GM23338 (cell line): ENCODE measurements around the gene BEST4. TPM values are rescaled to one million over a fixed set of nuclear protein-coding genes. Genes with fewer than 3 reads are reported as not detected.

Source experiments
- ATAC-seq: fragments of 200-7000 bp; cut with Tn5 transposase; 3 replicates; pipeline ENCODE4 v1.9.1; 2020
- DNase-seq: peaks from one replicate; pipeline ENCODE4 v3.0.0-alpha.2; 2015; ENCODE audit warnings: low spot score
- H2AFZ ChIP-seq: fragments of 200-600 bp; sonication (generic); 2 replicates; pipeline ENCODE4 v1.8.0; 2016; ENCODE audit warnings: antibody characterized with exemption, mild to moderate bottlenecking, moderate library complexity
- H3F3A ChIP-seq: fragments of 200-600 bp; sonication (generic); replicated peaks from 2 replicates; pipeline ENCODE4 v1.8.0; 2017; ENCODE audit warnings: antibody characterized with exemption, mixed run types, low read depth
- H3K27ac ChIP-seq: fragments of 200-600 bp; sonication (generic); 2 replicates; pipeline ENCODE4 v1.6.1; 2016; ENCODE audit warnings: low read depth
- H3K27me3 ChIP-seq: fragments of 200-600 bp; sonication (generic); 2 replicates; pipeline ENCODE4 v1.8.0; 2016; ENCODE audit warnings: mild to moderate bottlenecking, mixed run types, moderate library complexity; ENCODE audit not compliant: insufficient read depth
- H3K36me3 ChIP-seq: fragments of 200-600 bp; sonication (generic); 2 replicates; pipeline ENCODE4 v1.8.0; 2016; ENCODE audit warnings: mild to moderate bottlenecking; ENCODE audit not compliant: insufficient read depth
- H3K4me1 ChIP-seq: fragments of 200-600 bp; sonication (generic); 2 replicates; pipeline ENCODE4 v1.8.0; 2016; ENCODE audit warnings: mild to moderate bottlenecking, moderate library complexity; ENCODE audit not compliant: insufficient read depth
- H3K4me2 ChIP-seq: fragments of 200-600 bp; sonication (generic); 2 replicates; pipeline ENCODE4 v1.7.1; 2017; ENCODE audit warnings: mixed run types
- H3K4me3 ChIP-seq: fragments of 200-600 bp; sonication (generic); 2 replicates; pipeline ENCODE4 v1.6.1; 2016; ENCODE audit warnings: mixed run types
- H3K79me2 ChIP-seq: fragments of 200-600 bp; sonication (generic); replicated peaks from 2 replicates; pipeline ENCODE4 v1.8.0; 2017; ENCODE audit warnings: mild to moderate bottlenecking; ENCODE audit not compliant: insufficient read depth
- H3K9me2 ChIP-seq: fragments of 200-600 bp; sonication (generic); 2 replicates; pipeline ENCODE4 v1.8.0; 2017; ENCODE audit not compliant: insufficient read depth
- H4K20me1 ChIP-seq: fragments of 200-600 bp; sonication (generic); replicated peaks from 2 replicates; pipeline ENCODE4 v1.8.0; 2017; ENCODE audit warnings: mild to moderate bottlenecking; ENCODE audit not compliant: insufficient read depth
- H3K27ac Mint-ChIP-seq: 2 replicates; pipeline ENCODE4 v1.8.0; 2020; ENCODE audit warnings: inconsistent platforms, mild to moderate bottlenecking, moderate library complexity, mixed read lengths
- H3K27me3 Mint-ChIP-seq: 3 replicates; pipeline ENCODE4 v1.8.0; 2022; ENCODE audit warnings: low read depth, mild to moderate bottlenecking, moderate library complexity, mixed read lengths, inconsistent platforms; ENCODE audit not compliant: insufficient read depth, poor library complexity
- H3K36me3 Mint-ChIP-seq: 3 replicates; pipeline ENCODE4 v1.8.0; 2021; ENCODE audit warnings: low read depth, mild to moderate bottlenecking, inconsistent platforms, moderate library complexity, mixed read lengths
- H3K4me1 Mint-ChIP-seq: 3 replicates; pipeline ENCODE4 v1.8.0; 2020; ENCODE audit warnings: mild to moderate bottlenecking, inconsistent platforms, mixed read lengths
- H3K4me3 Mint-ChIP-seq: 3 replicates; pipeline ENCODE4 v1.8.0; 2021; ENCODE audit warnings: moderate library complexity, mild to moderate bottlenecking, inconsistent platforms, mixed read lengths
- H3K9me3 Mint-ChIP-seq: 3 replicates; pipeline ENCODE4 v1.8.0; 2020; ENCODE audit warnings: moderate library complexity, mild to moderate bottlenecking, inconsistent platforms, mixed read lengths
- CREB1 ChIP-seq: fragments of 250-450 bp; sonication (Bioruptor Pico); IDR thresholded peaks from 2 replicates; pipeline ENCODE4 v1.5.0; 2020; ENCODE audit warnings: low read depth, mild to moderate bottlenecking, moderate library complexity
- CTCF ChIP-seq, 2 experiments: fragments of 200-600 bp in 1 of 2; sonication (generic) in 1 of 2; conservative IDR thresholded peaks; 2 replicates each; pipeline versions ENCODE4 v1.5.1 to v1.6.1; 2016 to 2017; ENCODE audit warnings: antibody characterized with exemption in 2 of 2, low read depth in 2 of 2, mild to moderate bottlenecking in 2 of 2, moderate library complexity in 1 of 2
- EZH2 ChIP-seq: fragments of 200-600 bp; sonication (generic); IDR thresholded peaks from one replicate; pipeline ENCODE4 v1.8.0; 2017; ENCODE audit warnings: antibody characterized with exemption, mild to moderate bottlenecking, low read depth; ENCODE audit not compliant: unreplicated experiment
- EZH2phosphoT487 ChIP-seq: fragments of 200-600 bp; sonication (generic); IDR thresholded peaks from one replicate; pipeline ENCODE4 v1.8.1; 2018; ENCODE audit warnings: antibody characterized with exemption; ENCODE audit not compliant: unreplicated experiment
- JUNB ChIP-seq: IDR thresholded peaks from one replicate; pipeline ENCODE4 v1.6.1; 2016; ENCODE audit warnings: antibody characterized with exemption; ENCODE audit not compliant: unreplicated experiment
- ZNF114 ChIP-seq: fragments of 250-450 bp; sonication (Bioruptor Pico); IDR thresholded peaks from 2 replicates; pipeline ENCODE4 v1.5.0; 2020; ENCODE audit warnings: mild to moderate bottlenecking, moderate library complexity
- polyA plus RNA-seq: library from polyadenylated mRNA; unstranded; fragments of >200 nt; fragmentation: Nextera tagmentation; extraction: Ambion mirVana; gene quantifications from 2 replicates; pipeline ENCODE4 v1.2.1, GENCODE V29; 2016
- total RNA-seq: library from RNA; depleted of rRNA; stranded (reverse); fragments of >200 nt; shearing (Covaris generic); gene quantifications from 2 replicates; pipeline ENCODE4 v1.2.3, GENCODE V29; 2014

Gene BEST4
- total and polyA plus RNA-seq, 2 experiments from 2014 or later, result 0.63 to 1.6 TPM

- no peak for DNase-seq
- Histone ChIP-seq H3F3A (no peaks in the 10 kb centered on the region), H4K20me1 (no peaks in the 10 kb centered on the region), H3K36me3 (no peaks in the 10 kb centered on the region), H3K4me2 (no peak overlapping the region), H3K27me3 (no peaks in the 10 kb centered on the region), H3K79me2 (no peaks in the 10 kb centered on the region), H2AFZ (no peak overlapping the region), H3K9me2 (no peaks in the 10 kb centered on the region), H3K4me1 (no peaks in the 10 kb centered on the region), H3K27ac (no peak overlapping the region), H3K4me3 (no peak overlapping the region)
- Mint-ChIP-seq H3K27me3 (peaks cover 6% of the 10 kb centered on the region), H3K36me3 (no peaks in the 10 kb centered on the region), H3K4me3 (no peak overlapping the region), H3K27ac (no peak overlapping the region), H3K9me3 (no peaks in the 10 kb centered on the region), H3K4me1 (peaks cover 19% of the 10 kb centered on the region)
- no peak for ATAC-seq
- TF ChIP-seq CTCF (conservative IDR thresholded peaks at IDR 0.05; ENCODE audit: low read depth in 2 of 2) (no peak), CREB1 (CRISPR knock-in tag) (no peak), EZH2 (no peak), JUNB (no peak)
These were observed 41.0 kb upstream of the BEST4 start for GRCh38 chr1:44828841-44829440.

- Mint-ChIP-seq H3K4me1 (peaks cover 19% of the 10 kb centered on the region), H3K36me3 (no peaks in the 10 kb centered on the region), H3K27ac (no peak overlapping the region; the same call in 1 of the 2 replicates), H3K4me3 (no peak overlapping the region), H3K9me3 (no peaks in the 10 kb centered on the region), H3K27me3 (peaks cover 6% of the 10 kb centered on the region)
- Histone ChIP-seq H3K79me2 (no peaks in the 10 kb centered on the region), H3K27me3 (no peaks in the 10 kb centered on the region), H4K20me1 (no peaks in the 10 kb centered on the region), H3K4me1 (no peaks in the 10 kb centered on the region), H3K9me2 (no peaks in the 10 kb centered on the region), H3K4me2 (no peak overlapping the region), H3K4me3 (no peak overlapping the region), H2AFZ (no peak overlapping the region), H3K36me3 (no peaks in the 10 kb centered on the region), H3K27ac (no peak overlapping the region), H3F3A (no peaks in the 10 kb centered on the region)
- no peak; the same call in 2 of the 3 replicates for ATAC-seq
- no peak for TF ChIP-seq ZNF114
- TF ChIP-seq CREB1 (CRISPR knock-in tag), result no peak
- TF ChIP-seq EZH2, result no peak
- no peak for DNase-seq
These were observed 40.2 kb upstream of the BEST4 start for GRCh38 chr1:44828003-44828651.

- no peaks in the 10 kb centered on the region for H3K9me3 Mint-ChIP-seq
- Histone ChIP-seq H3K9me2 (no peaks in the 10 kb centered on the region), H3K4me2 (no peak overlapping the region), H3K27me3 (no peaks in the 10 kb centered on the region), H3K79me2 (no peaks in the 10 kb centered on the region), H3F3A (no peaks in the 10 kb centered on the region), H2AFZ (peak overlapping the region; percentile 56; the same call in 1 of the 2 replicates), H3K4me1 (no peaks in the 10 kb centered on the region), H3K4me3 (no peak overlapping the region), H4K20me1 (no peaks in the 10 kb centered on the region), H3K36me3 (no peaks in the 10 kb centered on the region), H3K27ac (no peak overlapping the region)
- peak; percentile 80 for ATAC-seq
- peak; percentile 42 to 65 for TF ChIP-seq CTCF (conservative IDR thresholded peaks at IDR 0.05; ENCODE audit: low read depth in 2 of 2)
- TF ChIP-seq EZH2phosphoT487, result no peak
- H3K27ac Mint-ChIP-seq, result no peak overlapping the region
- no peak overlapping the region for H3K4me3 Mint-ChIP-seq
- H3K4me1 Mint-ChIP-seq, result peaks cover 15% of the 10 kb centered on the region
- peaks cover 9% of the 10 kb centered on the region for H3K27me3 Mint-ChIP-seq
- H3K36me3 Mint-ChIP-seq, result no peaks in the 10 kb centered on the region
- peak; percentile 71 for DNase-seq
These were observed 39.4 kb upstream of the BEST4 start for GRCh38 chr1:44827197-44828002.
